Inflammatory macrophage (primary cell): Measurements from ENCODE around the gene ANKH.
"Not testable (repeated sequence)": the region's sequence is repeated elsewhere in the genome, so short reads cannot be mapped to it uniquely, and the experiment has no call there.

ENCODE experiments used
- DNase-seq, 2 donors: peaks; one replicate each; pipeline ENCODE4 v3.0.0-alpha.2; 2020 to 2022

The ANKH gene

GRCh38 chr5:14882658-14883580 is 11.3 kb upstream of the ANKH start:
- DNase-seq, result no peak

DNA sequence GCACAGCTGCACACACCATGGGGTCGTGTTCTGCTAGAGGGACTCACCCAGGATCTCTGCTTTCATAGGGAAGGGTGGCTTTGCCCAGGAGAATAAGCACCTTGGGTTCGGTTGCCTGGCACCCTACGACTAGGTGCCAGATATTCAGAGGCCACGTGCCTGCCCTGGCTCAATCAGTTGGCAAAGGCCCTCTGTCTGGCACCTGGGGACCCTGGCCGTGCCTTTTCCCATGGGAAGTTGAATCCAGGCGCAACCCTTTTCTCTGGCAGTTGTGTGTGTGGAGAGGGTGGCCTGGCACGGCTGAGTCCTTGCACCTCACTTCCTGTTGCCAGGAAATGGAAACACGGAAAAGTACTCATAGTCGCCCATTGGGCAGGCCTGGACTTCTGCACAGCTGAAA is 10.2 kb upstream of the ANKH start:
- DNase-seq, result no peak

- peak; percentile 20 to 39 for DNase-seq
Measured at GRCh38 chr5:14880688-14881087, 9.1 kb upstream of the ANKH start.

DNA sequence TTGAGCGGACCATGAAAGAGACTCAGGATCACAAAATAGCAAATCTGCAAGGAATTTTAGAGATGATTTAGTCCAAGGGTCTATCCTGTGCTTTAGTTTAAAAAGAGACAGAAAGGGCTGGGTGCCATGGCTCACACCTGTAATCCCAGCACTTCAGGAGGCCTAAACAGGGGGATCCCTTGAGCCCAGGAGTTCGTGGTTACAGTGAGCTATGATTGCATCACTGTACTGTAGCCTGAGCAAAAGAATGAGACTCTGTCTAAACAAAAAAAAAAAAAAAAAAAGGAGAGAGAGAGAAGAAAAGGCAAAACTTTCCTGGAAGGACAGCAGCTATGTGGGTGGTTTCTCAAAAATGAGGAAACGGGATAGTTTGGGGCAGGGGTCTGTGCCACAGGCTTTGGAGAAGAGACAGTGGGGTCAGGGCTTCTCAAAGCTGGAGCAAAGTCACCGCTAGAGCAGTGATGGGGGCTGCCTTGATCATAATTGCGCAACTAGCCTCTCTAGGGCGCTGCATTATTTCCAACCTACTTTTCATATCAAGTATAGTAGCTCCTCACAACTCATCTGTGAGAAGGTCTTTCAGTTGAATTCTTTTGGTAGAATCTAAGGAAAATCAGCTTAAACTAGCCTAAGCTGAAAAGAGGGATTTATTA is 8.5 kb upstream of the ANKH start:
- DNase-seq, result no peak

GRCh38 chr5:14879393-14879792 is 7.8 kb upstream of the ANKH start:
- no peak for DNase-seq

DNA sequence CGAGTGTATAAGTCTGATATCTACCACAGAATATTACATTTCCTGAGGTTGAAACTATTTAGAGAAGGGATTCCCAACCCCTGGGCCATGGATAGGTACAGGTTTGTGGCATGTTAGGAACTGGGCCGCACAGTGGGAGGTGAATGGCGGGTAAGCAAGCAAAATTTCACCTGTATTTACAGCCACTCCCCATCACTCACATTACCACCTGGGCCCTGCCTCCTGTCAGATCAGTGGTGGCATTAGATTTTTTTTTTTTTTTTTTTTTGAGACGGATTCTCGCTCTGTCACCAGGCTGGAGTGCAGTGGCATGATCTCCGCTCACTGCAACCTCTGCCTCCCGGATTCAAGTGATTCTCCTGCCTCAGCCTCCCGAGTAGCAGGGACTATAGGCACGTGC is 6.6 kb upstream of the ANKH start:
- DNase-seq, result not testable (repeated sequence)

GRCh38 chr5:14876095-14876494 is 4.5 kb upstream of the ANKH start:
- DNase-seq, result no peak

GRCh38 chr5:14873790-14874189 is 2.2 kb upstream of the ANKH start:
- no peak for DNase-seq

- no peak for DNase-seq
Measured at GRCh38 chr5:14873093-14873492, 1.5 kb upstream of the ANKH start.

DNA sequence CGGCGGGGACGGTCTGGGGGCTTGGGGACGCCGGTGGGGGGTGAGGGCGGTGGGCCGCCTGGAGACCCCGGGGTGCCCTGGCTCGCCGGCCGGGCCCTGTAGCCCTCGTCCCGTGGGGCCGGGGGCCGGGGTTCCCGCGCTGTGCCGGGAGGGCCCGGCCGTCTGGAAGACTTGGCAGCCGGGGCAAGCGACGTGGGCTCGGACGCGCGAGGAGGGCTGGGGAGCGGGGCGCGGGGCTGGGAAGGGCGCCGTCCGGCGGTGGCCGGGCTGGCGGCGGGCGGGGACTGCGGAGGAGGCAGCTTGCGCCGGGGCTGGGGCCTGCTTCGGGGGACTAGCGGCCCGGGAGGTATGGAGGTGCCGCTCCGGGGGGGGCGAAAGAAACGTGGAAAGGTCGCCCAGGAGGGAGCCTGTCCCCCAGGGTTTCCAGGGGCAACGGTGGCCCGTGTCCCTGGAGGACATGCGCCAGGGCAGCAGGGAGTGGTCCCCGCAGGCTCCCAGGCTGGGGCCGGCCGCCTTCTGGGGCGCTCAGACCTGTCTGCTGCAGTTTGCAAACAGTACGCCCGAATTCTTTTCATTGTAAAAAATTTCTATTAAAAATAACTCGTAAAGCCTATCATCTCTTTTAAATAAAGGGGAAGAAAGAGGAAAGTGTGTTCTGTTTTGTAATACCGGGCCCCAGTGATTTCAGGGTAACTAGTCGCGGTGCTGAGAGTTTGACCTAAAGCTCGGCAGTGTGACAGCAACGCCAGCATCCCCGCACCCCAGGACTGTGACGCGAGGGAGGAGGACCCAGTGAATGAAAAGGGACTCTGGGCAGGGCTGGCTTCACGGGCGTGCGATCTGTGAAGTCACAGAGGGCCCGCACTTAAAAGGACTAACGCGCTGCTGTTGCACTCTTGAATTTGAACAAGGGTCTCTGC is 752 bp upstream of the ANKH start:
- peak; percentile 65 to 75 for DNase-seq

- peak in 1 of 2 donors; percentile 19 for DNase-seq
Measured at GRCh38 chr5:14870337-14871213, 1.0 kb downstream of the ANKH start.

- peak in 1 of 2 donors; percentile 24 for DNase-seq
Measured at GRCh38 chr5:14869668-14870164, 1.9 kb downstream of the ANKH start.

GRCh38 chr5:14869233-14869632 is 2.3 kb downstream of the ANKH start:
- DNase-seq, result no peak

GRCh38 chr5:14868771-14869170 is 2.8 kb downstream of the ANKH start:
- DNase-seq, result no peak

- DNase-seq, result no peak
Measured at GRCh38 chr5:14864181-14864812, 7.3 kb downstream of the ANKH start.

- no peak for DNase-seq
Measured at GRCh38 chr5:14863105-14863504, 8.5 kb downstream of the ANKH start.

DNA sequence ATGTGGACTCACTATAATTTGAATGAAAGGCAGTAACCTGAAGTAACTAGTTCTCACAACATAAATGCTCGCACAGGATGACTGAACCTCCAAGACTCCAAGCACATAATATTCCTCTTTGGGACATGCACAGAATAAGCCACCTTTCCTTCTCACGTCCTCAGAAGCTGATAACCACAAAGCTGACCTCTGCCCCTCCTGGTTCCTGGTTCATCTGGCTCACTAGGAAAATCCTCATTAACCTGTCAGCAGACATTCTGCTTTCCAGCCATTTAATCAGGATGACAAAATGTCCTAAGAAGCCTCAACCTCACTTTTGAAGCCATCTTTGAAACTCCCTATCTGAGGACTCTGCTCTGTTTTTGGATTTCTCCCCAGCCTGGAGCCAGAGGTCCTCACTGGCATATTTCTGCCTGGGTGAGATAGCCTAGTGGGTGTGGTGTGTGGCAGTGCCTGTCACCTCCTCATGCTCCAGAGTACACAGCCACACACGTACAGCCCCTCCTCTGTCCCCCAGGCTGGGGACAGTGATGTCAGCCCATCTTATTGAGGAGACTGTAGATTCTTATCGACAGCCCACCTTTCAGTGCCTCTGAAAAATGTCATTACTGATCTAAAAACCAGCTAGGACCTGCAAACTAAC is 10.3 kb downstream of the ANKH start:
- no peak for DNase-seq

GRCh38 chr5:14859980-14860379 is 11.6 kb downstream of the ANKH start:
- no peak for DNase-seq

- DNase-seq, result no peak
Measured at GRCh38 chr5:14859150-14859549, 12.4 kb downstream of the ANKH start.

- peak; percentile 9 to 63 for DNase-seq
Measured at GRCh38 chr5:14855366-14855765, 16.2 kb downstream of the ANKH start.

DNA sequence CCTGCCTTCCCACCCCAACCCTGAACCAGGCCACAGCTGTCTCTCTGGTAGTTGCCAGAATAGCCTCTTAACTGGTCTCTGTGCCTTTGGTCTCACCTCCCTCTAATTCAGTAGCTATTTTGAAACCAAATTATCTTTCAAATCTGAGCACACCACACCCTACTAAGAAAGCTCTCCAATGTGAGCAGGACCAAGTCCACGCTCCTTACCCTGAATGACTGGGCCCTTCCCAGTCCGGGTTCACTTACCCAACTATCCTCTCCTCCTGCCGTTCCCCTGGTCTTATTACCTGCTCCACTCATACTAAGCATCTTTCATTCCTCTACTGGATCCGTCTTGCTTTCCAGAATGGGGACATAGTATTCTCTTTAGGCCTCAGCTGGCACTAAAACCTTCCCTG is 16.8 kb downstream of the ANKH start:
- DNase-seq, result no peak
